Neural progenitor cell (in vitro differentiated cells): Measurements from ENCODE around the gene PEAK3. TPM values are rescaled to one million over a fixed set of nuclear protein-coding genes. Genes with fewer than 3 reads are reported as not detected.
A peak's percentile ranks its signal among the peaks of the same experiment; 100 is the strongest.

Experiments used
- DNase-seq: peaks from one replicate; pipeline ENCODE4 v3.0.0-alpha.2; 2016; ENCODE audit warnings: low spot score
- H2AFZ ChIP-seq: fragments of 200-600 bp; sonication (generic); replicated peaks from 2 replicates; pipeline ENCODE4 v1.6.1; 2016; ENCODE audit warnings: antibody characterized with exemption
- H3F3A ChIP-seq: fragments of 200-600 bp; sonication (generic); 2 replicates; pipeline ENCODE4 v1.6.1; 2016; ENCODE audit warnings: antibody characterized with exemption, low read depth
- H3K27ac ChIP-seq: fragments of 200-600 bp; sonication (generic); 2 replicates; pipeline ENCODE4 v1.5.1; 2016; ENCODE audit warnings: mild to moderate bottlenecking
- H3K27me3 ChIP-seq: fragments of 200-600 bp; sonication (generic); 2 replicates; pipeline ENCODE4 v1.6.1; 2016; ENCODE audit warnings: mild to moderate bottlenecking, moderate library complexity
- H3K36me3 ChIP-seq: fragments of 200-600 bp; sonication (generic); 2 replicates; pipeline ENCODE4 v1.5.1; 2016
- H3K4me1 ChIP-seq: fragments of 200-600 bp; sonication (generic); 2 replicates; pipeline ENCODE4 v1.6.1; 2016; ENCODE audit warnings: mixed run types
- H3K4me2 ChIP-seq: fragments of 200-600 bp; sonication (generic); 2 replicates; pipeline ENCODE4 v1.6.1; 2016
- H3K4me3 ChIP-seq: fragments of 200-600 bp; sonication (generic); 2 replicates; pipeline ENCODE4 v1.5.1; 2016
- H3K79me2 ChIP-seq: fragments of 200-600 bp; sonication (generic); 2 replicates; pipeline ENCODE4 v1.6.1; 2016; ENCODE audit warnings: low read depth
- H3K9ac ChIP-seq: fragments of 200-600 bp; sonication (generic); 2 replicates; pipeline ENCODE4 v1.6.1; 2016
- H3K9me3 ChIP-seq: fragments of 200-600 bp; sonication (generic); 2 replicates; pipeline ENCODE4 v1.5.1; 2016; ENCODE audit warnings: low read depth
- H4K20me1 ChIP-seq: fragments of 200-600 bp; sonication (generic); 2 replicates; pipeline ENCODE4 v1.6.1; 2016; ENCODE audit warnings: low read depth
- H3K27ac Mint-ChIP-seq: 3 replicates; pipeline ENCODE4 v1.8.0; 2021; ENCODE audit warnings: mixed read lengths
- H3K27me3 Mint-ChIP-seq: 2 replicates; pipeline ENCODE4 v1.8.0; 2022; ENCODE audit warnings: low read depth, mild to moderate bottlenecking, inconsistent platforms, moderate library complexity, mixed read lengths; ENCODE audit not compliant: insufficient read depth
- H3K36me3 Mint-ChIP-seq: 3 replicates; pipeline ENCODE4 v1.8.0; 2021; ENCODE audit warnings: mixed read lengths
- H3K4me1 Mint-ChIP-seq: 3 replicates; pipeline ENCODE4 v1.8.0; 2021; ENCODE audit warnings: mixed read lengths
- H3K4me3 Mint-ChIP-seq: 3 replicates; pipeline ENCODE4 v1.8.0; 2021; ENCODE audit warnings: mild to moderate bottlenecking, moderate library complexity, mixed read lengths
- H3K9me3 Mint-ChIP-seq: 3 replicates; pipeline ENCODE4 v1.8.0; 2020; ENCODE audit warnings: mixed read lengths
- CTCF ChIP-seq: fragments of 200-600 bp; sonication (generic); IDR thresholded peaks from 2 replicates; pipeline ENCODE4 v1.5.1; 2017; ENCODE audit warnings: antibody characterized with exemption, mild to moderate bottlenecking
- EZH2 ChIP-seq: fragments of 200-600 bp; sonication (generic); IDR thresholded peaks from 2 replicates; pipeline ENCODE4 v1.6.1; 2017; ENCODE audit warnings: antibody characterized with exemption, mild to moderate bottlenecking, moderate library complexity
- EZH2phosphoT487 ChIP-seq: fragments of 200-600 bp; sonication (generic); IDR thresholded peaks from 2 replicates; pipeline ENCODE4 v1.6.1; 2017; ENCODE audit warnings: antibody characterized with exemption
- total RNA-seq: library from RNA; depleted of rRNA; stranded (reverse); fragments of >200 nt; gene quantifications from 2 replicates; pipeline ENCODE4 v1.2.3, GENCODE V29; 2015; ENCODE audit warnings: low replicate concordance

The PEAK3 gene
- total RNA-seq, 1 donor from 2014 or later: not detected

GRCh38 chr19:2230033-2230531, 51.9 kb downstream of the PEAK3 start:
- Histone ChIP-seq H3K27ac (no peak overlapping the region), H3K4me3 (no peak overlapping the region), H3K4me2 (no peak overlapping the region), H3K36me3 (no peaks in the 10 kb centered on the region), H3K27me3 (no peaks in the 10 kb centered on the region), H3K9ac (no peak overlapping the region), H3K9me3 (no peaks in the 10 kb centered on the region), H4K20me1 (peaks cover 23% of the 10 kb centered on the region), H3K4me1 (peaks cover 4% of the 10 kb centered on the region), H3K79me2 (peaks cover 12% of the 10 kb centered on the region), H3F3A (peaks cover 12% of the 10 kb centered on the region), H2AFZ (no peak overlapping the region)
- peaks cover 8% of the 10 kb centered on the region for H3K27me3 Mint-ChIP-seq
- no peak for DNase-seq
- peak overlapping the region; percentile 9 for H3K4me3 Mint-ChIP-seq
- H3K4me1 Mint-ChIP-seq: peaks cover 8% of the 10 kb centered on the region
- no peaks in the 10 kb centered on the region for H3K9me3 Mint-ChIP-seq
- H3K36me3 Mint-ChIP-seq: peaks cover 8% of the 10 kb centered on the region
- no peak for TF ChIP-seq EZH2
- no peak for TF ChIP-seq EZH2phosphoT487
- no peak for TF ChIP-seq CTCF
- H3K27ac Mint-ChIP-seq: no peak overlapping the region

- H3K27ac ChIP-seq: no peak overlapping the region
These were observed 52.6 kb downstream of the PEAK3 start for GRCh38 chr19:2229103-2230032.

More at GRCh38 chr19:2229103-2230032, 52.6 kb downstream of the PEAK3 start:
- no peak for DNase-seq
- H3K27ac Mint-ChIP-seq: no peak overlapping the region
- Histone ChIP-seq H3K36me3 (no peaks in the 10 kb centered on the region), H3F3A (peaks cover 12% of the 10 kb centered on the region), H3K9me3 (no peaks in the 10 kb centered on the region), H2AFZ (no peak overlapping the region), H3K79me2 (peaks cover 5% of the 10 kb centered on the region), H3K27me3 (no peaks in the 10 kb centered on the region), H3K4me1 (no peaks in the 10 kb centered on the region), H3K4me3 (no peak overlapping the region), H3K9ac (no peak overlapping the region), H3K4me2 (no peak overlapping the region), H4K20me1 (peaks cover 16% of the 10 kb centered on the region)
- no peaks in the 10 kb centered on the region for H3K9me3 Mint-ChIP-seq
- TF ChIP-seq EZH2phosphoT487 (no peak), EZH2 (no peak), CTCF (no peak)
- H3K4me1 Mint-ChIP-seq: peaks cover 4% of the 10 kb centered on the region
- H3K36me3 Mint-ChIP-seq: peaks cover 13% of the 10 kb centered on the region
- H3K4me3 Mint-ChIP-seq: no peak overlapping the region
- H3K27me3 Mint-ChIP-seq: peaks cover 8% of the 10 kb centered on the region
